Mesenchymal stem cell (in vitro differentiated cells and primary cell): ENCODE data around the gene CRLF1.

Experiments
- DNase-seq: peaks from one replicate; pipeline ENCODE4 v3.0.0-alpha.2; 2013
- H2AFZ ChIP-seq: one replicate; pipeline ENCODE4 v1.6.1; 2013; ENCODE audit warnings: low read depth, mild to moderate bottlenecking, control low read depth, inconsistent platforms, low read length, moderate library complexity
- H2AK5ac ChIP-seq: 2 replicates; pipeline ENCODE4 v1.6.1; 2013; ENCODE audit warnings: low read length, moderate library complexity, mild to moderate bottlenecking, inconsistent platforms; ENCODE audit not compliant: severe bottlenecking
- H2BK120ac ChIP-seq: one replicate; pipeline ENCODE4 v1.6.1; 2013; ENCODE audit warnings: low read depth, mild to moderate bottlenecking, inconsistent platforms, low read length, moderate library complexity
- H2BK12ac ChIP-seq, 2 experiments: one replicate each; pipeline ENCODE4 v1.6.1; 2013; ENCODE audit warnings: inconsistent platforms in 2 of 2, low read length in 2 of 2, mild to moderate bottlenecking in 2 of 2, moderate library complexity in 2 of 2, control low read depth in 1 of 2
- H2BK15ac ChIP-seq: one replicate; pipeline ENCODE4 v1.6.1; 2013; ENCODE audit warnings: mild to moderate bottlenecking, low read depth, inconsistent platforms; ENCODE audit not compliant: poor library complexity, severe bottlenecking
- H2BK5ac ChIP-seq: 2 replicates; pipeline ENCODE4 v1.6.1; 2013; ENCODE audit warnings: low read depth, mild to moderate bottlenecking, low read length, control low read depth, inconsistent platforms; ENCODE audit not compliant: poor library complexity, severe bottlenecking
- H3K14ac ChIP-seq, 2 experiments: one replicate each; pipeline ENCODE4 v1.6.1; 2013; ENCODE audit warnings: inconsistent platforms in 2 of 2, low read length in 2 of 2, control low read depth in 1 of 2, mild to moderate bottlenecking in 1 of 2, moderate library complexity in 1 of 2
- H3K18ac ChIP-seq, 2 experiments: one replicate each; pipeline ENCODE4 v1.6.1; 2013; ENCODE audit warnings: inconsistent platforms in 2 of 2, low read length in 2 of 2, control low read depth in 1 of 2, low read depth in 1 of 2, mild to moderate bottlenecking in 1 of 2
- H3K23ac ChIP-seq, 2 experiments: one replicate each; pipeline ENCODE4 v1.6.1; 2013; ENCODE audit warnings: inconsistent platforms in 2 of 2, low read length in 2 of 2, mild to moderate bottlenecking in 2 of 2, moderate library complexity in 2 of 2, control low read depth in 1 of 2
- H3K27ac ChIP-seq: 2 replicates; pipeline ENCODE4 v1.5.1; 2013; ENCODE audit warnings: mild to moderate bottlenecking, moderate library complexity, low read length, control low read depth, inconsistent platforms; ENCODE audit not compliant: poor library complexity, severe bottlenecking
- H3K27me3 ChIP-seq, 2 experiments: 2 replicates each; pipeline versions ENCODE4 v1.6.1 to v1.7.0; 2013; ENCODE audit warnings: low read length in 2 of 2, mild to moderate bottlenecking in 2 of 2, moderate library complexity in 2 of 2, control low read depth in 1 of 2, inconsistent platforms in 1 of 2; ENCODE audit not compliant: control insufficient read depth in 1 of 2, insufficient read depth in 1 of 2
- H3K36me3 ChIP-seq, 2 experiments: 2 replicates each; pipeline versions ENCODE4 v1.6.1 to v1.7.0; 2013; ENCODE audit warnings: low read length in 2 of 2, control low read depth in 1 of 2, inconsistent platforms in 1 of 2, low read depth in 1 of 2, mild to moderate bottlenecking in 1 of 2; ENCODE audit not compliant: insufficient read depth in 2 of 2, control insufficient read depth in 1 of 2
- H3K4ac ChIP-seq, 2 experiments: one replicate each; pipeline ENCODE4 v1.6.1; 2013; ENCODE audit warnings: inconsistent platforms in 2 of 2, low read length in 2 of 2, mild to moderate bottlenecking in 2 of 2, moderate library complexity in 2 of 2, control low read depth in 1 of 2, low read depth in 1 of 2
- H3K4me1 ChIP-seq: 2 replicates; pipeline ENCODE4 v1.6.1; 2013; ENCODE audit warnings: low read depth, low read length, control low read depth; ENCODE audit not compliant: control insufficient read depth, insufficient read depth
- H3K4me2 ChIP-seq: 2 replicates; pipeline ENCODE4 v1.6.1; 2013; ENCODE audit warnings: low read length, mild to moderate bottlenecking, inconsistent platforms; ENCODE audit not compliant: poor library complexity, severe bottlenecking
- H3K4me3 ChIP-seq, 2 experiments: 2 replicates each; pipeline versions ENCODE4 v1.5.1 to v1.7.0; 2013; ENCODE audit warnings: low read length in 2 of 2, mild to moderate bottlenecking in 2 of 2, control low read depth in 1 of 2, low read depth in 1 of 2; ENCODE audit not compliant: insufficient read depth in 1 of 2
- H3K79me1 ChIP-seq: replicated peaks from 2 replicates; pipeline ENCODE4 v1.6.1; 2013; ENCODE audit warnings: mild to moderate bottlenecking, control low read depth, low read length, inconsistent platforms; ENCODE audit not compliant: poor library complexity, severe bottlenecking
- H3K9ac ChIP-seq: 2 replicates; pipeline ENCODE4 v1.7.0; 2013; ENCODE audit warnings: mild to moderate bottlenecking, low read length, moderate library complexity
- H3K9me3 ChIP-seq: 2 replicates; pipeline ENCODE4 v1.7.0; 2013; ENCODE audit warnings: mild to moderate bottlenecking, low read length; ENCODE audit not compliant: control insufficient read depth
- H4K8ac ChIP-seq: one replicate; pipeline ENCODE4 v1.6.1; 2013; ENCODE audit warnings: inconsistent platforms, mild to moderate bottlenecking, low read length, moderate library complexity
- H4K91ac ChIP-seq: one replicate; pipeline ENCODE4 v1.6.1; 2013; ENCODE audit warnings: mild to moderate bottlenecking, low read length, inconsistent platforms
- WGBS: methylation state at CpG from one replicate; pipeline ENCODE4 v1.1.7; 2013; ENCODE audit warnings: mixed read lengths; 5-methylcytosine and 5-hydroxymethylcytosine counted together

CRLF1 gene

GRCh38 chr19:18558604-18559003 is 48.0 kb downstream of the CRLF1 start:
- peaks cover 4% of the 10 kb centered on the region for H3K4me1 ChIP-seq
- no peak overlapping the region for H4K91ac ChIP-seq
- no peak overlapping the region for H2BK15ac ChIP-seq
- no peak overlapping the region for H2AFZ ChIP-seq
- H3K4me3 ChIP-seq, result peak overlapping the region; percentile 4 to 100
- no peak overlapping the region for H2BK5ac ChIP-seq
- no peak overlapping the region for H2BK120ac ChIP-seq
- H3K23ac ChIP-seq, result no peak overlapping the region
- H2AK5ac ChIP-seq, result no peak overlapping the region
- no peak overlapping the region for H2BK12ac ChIP-seq
- H3K27me3 ChIP-seq, result no peaks in the 10 kb centered on the region
- H3K9me3 ChIP-seq, result no peaks in the 10 kb centered on the region
- H3K79me1 ChIP-seq, result peaks cover 16% of the 10 kb centered on the region
- peak overlapping the region; percentile 79 for H3K4me2 ChIP-seq
- WGBS, result 61% methylated on average over 3 of the region's 3 CpGs
- H3K36me3 ChIP-seq, result peaks cover 17 to 19% of the 10 kb centered on the region in 2 experiments
- H3K27ac ChIP-seq, result no peak overlapping the region
- DNase-seq, result no peak
- no peak overlapping the region for H3K4ac ChIP-seq
- H3K9ac ChIP-seq, result peak overlapping the region; percentile 99
- no peak overlapping the region for H3K18ac ChIP-seq
- no peak overlapping the region for H4K8ac ChIP-seq
- H3K14ac ChIP-seq, result no peak overlapping the region

DNA sequence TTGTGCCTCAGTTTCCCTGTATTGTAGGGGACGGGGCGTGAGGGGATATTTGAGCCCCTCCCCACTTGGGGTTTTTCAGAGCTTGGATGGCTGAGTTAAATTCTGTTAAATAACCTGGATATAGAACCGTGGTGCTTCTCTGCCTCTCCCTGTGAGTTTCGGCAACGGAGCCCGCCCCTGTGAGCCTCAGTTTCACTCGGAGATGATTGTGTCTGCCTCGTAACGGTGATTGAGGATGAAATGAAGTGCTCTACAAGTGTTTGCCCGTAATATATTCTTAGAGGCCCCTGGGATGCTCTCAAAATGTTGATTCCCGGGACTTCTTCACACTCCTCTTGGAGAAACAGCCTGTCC is 48.4 kb downstream of the CRLF1 start:
- Histone ChIP-seq H3K9me3 (no peaks in the 10 kb centered on the region), H3K27me3 (no peaks in the 10 kb centered on the region), H3K23ac (peak overlapping the region in 1 of 2 experiments; percentile 91), H3K4ac (peak overlapping the region; percentile 79 to 97), H2BK120ac (peak overlapping the region; percentile 78), H3K4me3 (peak overlapping the region; percentile 94 to 100), H3K4me2 (peak overlapping the region; percentile 79), H3K4me1 (peaks cover 4% of the 10 kb centered on the region), H4K91ac (peak overlapping the region; percentile 83), H3K9ac (peak overlapping the region; percentile 99), H3K36me3 (peaks cover 13 to 15% of the 10 kb centered on the region in 2 experiments), H3K79me1 (peaks cover 16% of the 10 kb centered on the region), H2BK5ac (peak overlapping the region; percentile 26), H3K27ac (no peak overlapping the region), H2AK5ac (peak overlapping the region; percentile 43), H2BK12ac (peak overlapping the region in 1 of 2 experiments; percentile 75), H4K8ac (peak overlapping the region; percentile 87), H3K14ac (peak overlapping the region in 1 of 2 experiments; percentile 96), H2BK15ac (no peak overlapping the region), H2AFZ (peak overlapping the region; percentile 86), H3K18ac (peak overlapping the region; percentile 56 to 97)
- 11% methylated on average over 11 of the region's 11 CpGs for WGBS
- DNase-seq, result no peak

GRCh38 chr19:18557411-18558201 is 49.0 kb downstream of the CRLF1 start, which contains the start of gene KXD1:
TSS of gene KXD1 (plus strand) at chr19:18557870. CDS start at chr19:18562057, 4,187 bp downstream.
- peak within 1 kb of the TSS; percentile 94 to 100 for H3K4me3 ChIP-seq
- peaks cover 9% of the 10 kb centered on the region in 2 experiments for H3K36me3 ChIP-seq
- H3K18ac ChIP-seq, result peak within 1 kb of the TSS; percentile 77 to 97
- H3K4ac ChIP-seq, result peak within 1 kb of the TSS; percentile 79 to 97
- H2AFZ ChIP-seq, result peak within 1 kb of the TSS; percentile 86
- H2AK5ac ChIP-seq, result peak within 1 kb of the TSS; percentile 43
- peak; percentile 99 for DNase-seq
- H2BK120ac ChIP-seq, result peak within 1 kb of the TSS; percentile 78
- peak within 1 kb of the TSS in 1 of 2 experiments; percentile 96 for H3K14ac ChIP-seq
- no peak within 1 kb of the TSS for H2BK15ac ChIP-seq
- no peak within 1 kb of the TSS for H3K27ac ChIP-seq
- peak within 1 kb of the TSS in 1 of 2 experiments; percentile 75 for H2BK12ac ChIP-seq
- H3K4me1 ChIP-seq, result peaks cover 4% of the 10 kb centered on the region
- peak within 1 kb of the TSS; percentile 97 for H4K8ac ChIP-seq
- H3K27me3 ChIP-seq, result no peaks in the 10 kb centered on the region
- peak within 1 kb of the TSS; percentile 83 for H4K91ac ChIP-seq
- H3K23ac ChIP-seq, result peak within 1 kb of the TSS in 1 of 2 experiments; percentile 91
- H3K79me1 ChIP-seq, result peaks cover 15% of the 10 kb centered on the region
- no peaks in the 10 kb centered on the region for H3K9me3 ChIP-seq
- peak within 1 kb of the TSS; percentile 99 for H3K9ac ChIP-seq
- 2% methylated on average over 57 of the region's 58 CpGs for WGBS
- H2BK5ac ChIP-seq, result peak within 1 kb of the TSS; percentile 26
- peak within 1 kb of the TSS; percentile 79 for H3K4me2 ChIP-seq

DNA sequence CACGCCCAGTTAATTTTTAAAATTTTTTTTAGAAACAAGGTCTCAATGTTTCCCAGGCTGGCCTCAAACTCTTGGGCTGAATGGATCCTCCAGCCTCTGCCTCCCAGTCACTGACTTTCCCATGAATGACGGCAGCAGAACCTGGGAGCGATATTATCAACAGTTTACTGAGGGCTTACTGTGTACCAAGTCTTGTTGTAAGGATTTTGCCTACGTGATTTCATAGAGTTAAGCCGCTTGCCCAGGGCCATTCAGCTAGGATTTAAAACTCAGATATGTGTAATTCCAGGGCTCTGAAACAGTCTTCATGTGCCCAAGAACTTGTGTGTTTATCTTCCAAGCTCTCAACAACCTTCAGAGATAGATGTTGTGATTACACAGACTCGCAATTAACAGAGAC is 55.0 kb downstream of the CRLF1 start:
- Histone ChIP-seq H2AFZ (no peak overlapping the region), H3K9ac (no peak overlapping the region), H3K36me3 (no peaks in the 10 kb centered on the region), H3K9me3 (no peaks in the 10 kb centered on the region), H2BK5ac (no peak overlapping the region), H4K8ac (no peak overlapping the region), H3K4ac (no peak overlapping the region), H3K14ac (no peak overlapping the region), H3K4me1 (no peaks in the 10 kb centered on the region), H3K4me2 (no peak overlapping the region), H3K27me3 (no peaks in the 10 kb centered on the region), H3K23ac (no peak overlapping the region), H2BK120ac (no peak overlapping the region), H4K91ac (no peak overlapping the region), H2BK15ac (no peak overlapping the region), H2AK5ac (no peak overlapping the region), H3K79me1 (no peaks in the 10 kb centered on the region), H3K27ac (no peak overlapping the region), H3K18ac (no peak overlapping the region), H3K4me3 (no peak overlapping the region), H2BK12ac (no peak overlapping the region)
- WGBS, result 83% methylated on average over 5 of the region's 6 CpGs
- no peak for DNase-seq
